K562 (cell line): Measurements from ENCODE around the gene TMEM200B. TPM values are rescaled to one million over a fixed set of nuclear protein-coding genes. Genes with fewer than 3 reads are reported as not detected.

ENCODE experiments used
- CXXC5 ChIP-seq: fragments of 250-450 bp; sonication (Bioruptor Pico); IDR thresholded peaks from 2 replicates; pipeline ENCODE4 v1.8.0; 2022; ENCODE audit warnings: inconsistent platforms, mild to moderate bottlenecking, moderate library complexity
- EP300 ChIP-seq: IDR thresholded peaks from 2 replicates; pipeline ENCODE4 v1.6.1; 2012; ENCODE audit warnings: low read length, improper control_type of control experiment
- KAT2B ChIP-seq: IDR thresholded peaks from one replicate; pipeline ENCODE4 v1.6.1; 2012; ENCODE audit warnings: low read depth, mild to moderate bottlenecking, control low read depth, inconsistent platforms, low read length, moderate library complexity
- POLR3G ChIP-seq: IDR thresholded peaks from 2 replicates; pipeline ENCODE4 v1.6.1; 2011; ENCODE audit not compliant: insufficient read length, insufficient replicate concordance; ENCODE audit errors: extremely low read depth
- PPARD ChIP-seq: fragments of 250-450 bp; sonication (Bioruptor Pico); IDR thresholded peaks from 2 replicates; pipeline ENCODE4 v1.8.0; 2022; ENCODE audit warnings: inconsistent platforms, mild to moderate bottlenecking, moderate library complexity
- STAT6 ChIP-seq: sonication (generic); formaldehyde crosslinking; IDR thresholded peaks from 2 replicates; pipeline ENCODE4 v1.8.1; 2023; ENCODE audit warnings: mild to moderate bottlenecking, missing genetic modification reagents
- TBL1XR1 ChIP-seq, 2 experiments: IDR thresholded peaks; 2 replicates each; pipeline ENCODE4 v1.6.1; 2012; ENCODE audit warnings: improper control_type of control experiment in 2 of 2, low read length in 2 of 2, mild to moderate bottlenecking in 1 of 2
- THRB ChIP-seq: fragments of 450-650 bp; formaldehyde crosslinking; conservative IDR thresholded peaks from 2 replicates; pipeline ENCODE4 v1.4.0; 2022; ENCODE audit warnings: mild to moderate bottlenecking, missing genetic modification characterization
- ZFX ChIP-seq: sonication (generic); formaldehyde crosslinking; IDR thresholded peaks from 2 replicates; pipeline ENCODE4 v1.8.0; 2022; ENCODE audit warnings: mild to moderate bottlenecking, missing genetic modification reagents, moderate library complexity
- ZNF134 ChIP-seq: fragments of 250-450 bp; sonication (Bioruptor Pico); conservative IDR thresholded peaks from 2 replicates; pipeline ENCODE4 v1.4.0; 2020
- ZNF512 ChIP-seq: IDR thresholded peaks from 2 replicates; pipeline ENCODE4 v1.6.1; 2016; ENCODE audit warnings: missing genetic modification characterization, missing compliant biosample characterization
- ZNF780A ChIP-seq: fragments of 250-450 bp; sonication (Bioruptor Pico); IDR thresholded peaks from 2 replicates; pipeline ENCODE4 v1.5.0; 2021; ENCODE audit warnings: mild to moderate bottlenecking
- ZNF830 ChIP-seq: fragments of 250-450 bp; sonication (Bioruptor Pico); IDR thresholded peaks from 2 replicates; pipeline ENCODE4 v1.5.0; 2021; ENCODE audit warnings: mild to moderate bottlenecking
- polyA plus RNA-seq, 8 experiments: library from polyadenylated mRNA; depleted of rRNA in 4 of 8; stranded (reverse) in 5 of 8; unstranded in 3 of 8; fragments of >200 nt; fragmentation: Nextera tagmentation in 2 of 8; fragmentation: Illumina TruSeq in 1 of 8; extraction: Ambion mirVana in 2 of 8; extraction: Trizol in 1 of 8; gene quantifications; 2 replicates each; pipeline versions ENCODE4 v1.2.1 to v1.2.3, GENCODE V29; 2011 to 2014; ENCODE audit warnings: inconsistent platforms in 1 of 8, missing spikeins in 1 of 8
- total RNA-seq, 7 experiments: library from RNA; depleted of rRNA in 6 of 7; stranded (reverse); fragments of >200 nt in 6 of 7; fragmentation: Illumina TruSeq in 2 of 7; extraction: Trizol in 2 of 7; gene quantifications; 2 replicates each; pipeline versions ENCODE4 v1.2.1 to v1.2.3, GENCODE V29; 2011 to 2021; ENCODE audit warnings: low replicate concordance in 1 of 7
- TF ChIP-seq, protein P1 (sequence below): fragments of 450-650 bp; conservative IDR thresholded peaks from 2 replicates; pipeline ENCODE4 v1.6.1; 2016; ENCODE audit warnings: missing genetic modification characterization, low read depth, mild to moderate bottlenecking, missing compliant biosample characterization, moderate library complexity
- TF ChIP-seq, protein P2 (sequence below): fragments of 200-800 bp; sonication (Bioruptor generic); IDR thresholded peaks from 2 replicates; pipeline ENCODE4 v1.6.1; 2017; ENCODE audit warnings: missing genetic modification characterization, missing compliant biosample characterization
- TF ChIP-seq, protein P3 (sequence below): fragments of 250-450 bp; sonication (Bioruptor Pico); IDR thresholded peaks from 2 replicates; pipeline ENCODE4 v1.5.0; 2021
- TF ChIP-seq, protein P4 (sequence below): sonication (generic); formaldehyde crosslinking; IDR thresholded peaks from 2 replicates; pipeline ENCODE4 v1.8.0; 2022; ENCODE audit warnings: mild to moderate bottlenecking, missing genetic modification reagents

Gene TMEM200B
- total and polyA plus RNA-seq, 9 of the 15 experiments (the other 6 are each of a cell fraction or from before 2014, with no cell fraction given), result 0.04 to 0.35 (median 0.10) TPM; not detected in 1

DNA sequence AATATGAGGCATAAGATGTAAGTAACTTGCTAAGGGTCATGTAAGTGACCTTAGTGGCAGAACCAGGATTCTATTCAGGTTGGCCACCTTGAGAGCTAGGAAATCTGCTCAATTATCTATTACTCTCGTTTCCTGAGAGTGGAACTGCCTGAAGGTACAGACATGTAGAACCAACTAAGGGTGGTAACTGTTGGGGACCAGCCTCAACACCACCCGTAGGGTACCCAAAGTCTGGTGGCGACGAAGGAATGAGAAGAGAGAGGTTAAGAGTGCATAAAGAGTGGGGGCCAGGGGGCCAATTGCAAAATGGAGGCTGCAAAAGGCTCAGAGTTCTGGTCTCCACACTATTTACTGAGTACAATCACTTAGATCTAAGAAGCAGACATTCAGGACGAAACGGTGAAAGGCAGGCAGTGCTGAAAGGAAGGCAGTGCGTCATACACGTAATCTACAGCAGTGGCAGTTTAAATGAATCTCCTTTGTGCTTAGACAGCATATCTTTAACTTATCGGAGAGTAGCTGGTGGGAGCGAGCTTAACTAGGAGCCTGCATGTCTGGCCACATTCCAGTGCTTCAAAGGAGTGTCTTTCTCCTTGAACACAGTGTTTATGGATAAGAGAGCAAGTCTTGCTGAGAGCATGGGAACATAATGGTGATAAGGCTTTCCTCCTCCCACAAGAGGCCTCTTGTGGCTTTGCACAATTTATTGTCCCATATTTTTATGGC, 33.0 kb upstream of the TMEM200B start (continued):
- TF ChIP-seq EP300 (peak; percentile 98), ZNF134 (CRISPR knock-in tag) (0 out of 2 replicates have a peak, but pooled peaks have one; percentile 41), PPARD (CRISPR knock-in tag) (no peak), POLR3G (no peak), THRB (peak; percentile 63; the same call in 1 of the 2 replicates), STAT6 (peak; percentile 56; the same call in 1 of the 2 replicates), TBL1XR1 (IDR thresholded peaks at IDR 0.05; ENCODE audit: low read length in 2 of 2) (peak; percentile 51 to 96; a peak in 3 of 4 replicates), ZFX (CRISPR knock-in tag) (no peak), CXXC5 (peak; percentile 95), ZNF780A (peak; percentile 57; the same call in 1 of the 2 replicates), ZNF830 (no peak), ZNF512 (tag) (no peak), KAT2B (no peak)
- TF ChIP-seq, protein P1, sequence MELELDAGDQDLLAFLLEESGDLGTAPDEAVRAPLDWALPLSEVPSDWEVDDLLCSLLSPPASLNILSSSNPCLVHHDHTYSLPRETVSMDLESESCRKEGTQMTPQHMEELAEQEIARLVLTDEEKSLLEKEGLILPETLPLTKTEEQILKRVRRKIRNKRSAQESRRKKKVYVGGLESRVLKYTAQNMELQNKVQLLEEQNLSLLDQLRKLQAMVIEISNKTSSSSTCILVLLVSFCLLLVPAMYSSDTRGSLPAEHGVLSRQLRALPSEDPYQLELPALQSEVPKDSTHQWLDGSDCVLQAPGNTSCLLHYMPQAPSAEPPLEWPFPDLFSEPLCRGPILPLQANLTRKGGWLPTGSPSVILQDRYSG, result peak; percentile 44
- TF ChIP-seq, protein P2, sequence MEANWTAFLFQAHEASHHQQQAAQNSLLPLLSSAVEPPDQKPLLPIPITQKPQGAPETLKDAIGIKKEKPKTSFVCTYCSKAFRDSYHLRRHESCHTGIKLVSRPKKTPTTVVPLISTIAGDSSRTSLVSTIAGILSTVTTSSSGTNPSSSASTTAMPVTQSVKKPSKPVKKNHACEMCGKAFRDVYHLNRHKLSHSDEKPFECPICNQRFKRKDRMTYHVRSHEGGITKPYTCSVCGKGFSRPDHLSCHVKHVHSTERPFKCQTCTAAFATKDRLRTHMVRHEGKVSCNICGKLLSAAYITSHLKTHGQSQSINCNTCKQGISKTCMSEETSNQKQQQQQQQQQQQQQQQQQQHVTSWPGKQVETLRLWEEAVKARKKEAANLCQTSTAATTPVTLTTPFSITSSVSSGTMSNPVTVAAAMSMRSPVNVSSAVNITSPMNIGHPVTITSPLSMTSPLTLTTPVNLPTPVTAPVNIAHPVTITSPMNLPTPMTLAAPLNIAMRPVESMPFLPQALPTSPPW (CRISPR knock-in tag), result peak; percentile 62
- TF ChIP-seq, protein P3, sequence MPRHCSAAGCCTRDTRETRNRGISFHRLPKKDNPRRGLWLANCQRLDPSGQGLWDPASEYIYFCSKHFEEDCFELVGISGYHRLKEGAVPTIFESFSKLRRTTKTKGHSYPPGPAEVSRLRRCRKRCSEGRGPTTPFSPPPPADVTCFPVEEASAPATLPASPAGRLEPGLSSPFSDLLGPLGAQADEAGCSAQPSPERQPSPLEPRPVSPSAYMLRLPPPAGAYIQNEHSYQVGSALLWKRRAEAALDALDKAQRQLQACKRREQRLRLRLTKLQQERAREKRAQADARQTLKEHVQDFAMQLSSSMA (CRISPR knock-in tag), result no peak
- TF ChIP-seq, protein P4, sequence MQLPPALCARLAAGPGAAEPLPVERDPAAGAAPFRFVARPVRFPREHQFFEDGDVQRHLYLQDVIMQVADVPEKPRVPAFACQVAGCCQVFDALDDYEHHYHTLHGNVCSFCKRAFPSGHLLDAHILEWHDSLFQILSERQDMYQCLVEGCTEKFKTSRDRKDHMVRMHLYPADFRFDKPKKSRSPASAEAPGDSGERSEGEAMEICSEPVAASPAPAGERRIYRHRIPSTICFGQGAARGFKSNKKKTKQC, result no peak
